Thyroid gland (tissue), 4 donors: Measurements from ENCODE around the gene CHDH.

ENCODE experiments used
- POLR2A ChIP-seq, 2 donors: fragments of 450-650 bp; IDR thresholded peaks; one replicate each; pipeline ENCODE4 v1.6.1; 2017; ENCODE audit warnings: antibody characterized with exemption in 2 of 2, mild to moderate bottlenecking in 2 of 2, moderate library complexity in 1 of 2
- TF ChIP-seq, protein P1 (sequence below), 6 experiments: fragments of 200-600 bp in 3 of 6; fragments of 450-650 bp in 3 of 6; sonication (generic) in 3 of 6; IDR thresholded peaks; one replicate each; pipeline ENCODE4 v1.5.1; 2016 to 2019; ENCODE audit warnings: antibody characterized with exemption in 6 of 6, mild to moderate bottlenecking in 2 of 6, inconsistent platforms in 1 of 6, moderate library complexity in 1 of 6

DNA sequence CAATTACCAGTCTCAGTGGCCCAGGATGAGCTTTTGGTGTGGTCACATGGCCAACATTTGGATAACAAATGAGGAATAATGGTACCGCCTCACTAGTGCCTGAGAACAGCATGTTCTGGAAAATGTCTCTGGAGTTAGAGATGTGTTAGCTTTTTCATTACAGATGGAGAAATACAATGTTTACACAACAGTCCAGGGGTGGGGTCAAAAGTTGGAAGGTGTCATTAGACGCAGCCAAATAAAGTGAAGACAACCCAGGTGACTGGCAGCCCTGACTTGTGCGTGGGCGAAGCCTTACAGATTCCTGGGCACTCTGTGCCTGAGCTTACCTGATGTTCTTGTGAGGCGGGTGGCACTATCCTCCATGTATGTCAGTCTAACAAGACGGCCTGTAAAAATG lies 13.0 kb upstream of the CHDH start:
- TF ChIP-seq, protein P1, sequence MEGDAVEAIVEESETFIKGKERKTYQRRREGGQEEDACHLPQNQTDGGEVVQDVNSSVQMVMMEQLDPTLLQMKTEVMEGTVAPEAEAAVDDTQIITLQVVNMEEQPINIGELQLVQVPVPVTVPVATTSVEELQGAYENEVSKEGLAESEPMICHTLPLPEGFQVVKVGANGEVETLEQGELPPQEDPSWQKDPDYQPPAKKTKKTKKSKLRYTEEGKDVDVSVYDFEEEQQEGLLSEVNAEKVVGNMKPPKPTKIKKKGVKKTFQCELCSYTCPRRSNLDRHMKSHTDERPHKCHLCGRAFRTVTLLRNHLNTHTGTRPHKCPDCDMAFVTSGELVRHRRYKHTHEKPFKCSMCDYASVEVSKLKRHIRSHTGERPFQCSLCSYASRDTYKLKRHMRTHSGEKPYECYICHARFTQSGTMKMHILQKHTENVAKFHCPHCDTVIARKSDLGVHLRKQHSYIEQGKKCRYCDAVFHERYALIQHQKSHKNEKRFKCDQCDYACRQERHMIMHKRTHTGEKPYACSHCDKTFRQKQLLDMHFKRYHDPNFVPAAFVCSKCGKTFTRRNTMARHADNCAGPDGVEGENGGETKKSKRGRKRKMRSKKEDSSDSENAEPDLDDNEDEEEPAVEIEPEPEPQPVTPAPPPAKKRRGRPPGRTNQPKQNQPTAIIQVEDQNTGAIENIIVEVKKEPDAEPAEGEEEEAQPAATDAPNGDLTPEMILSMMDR (IDR thresholded peaks at IDR 0.05) = no peak
- TF ChIP-seq POLR2A (IDR thresholded peaks at IDR 0.05) = no peak
